Stimulated activated CD4-positive, alpha-beta T cell treated with anti-CD3 and anti-CD28 coated beads, TNF-alpha, amount 100 ng/mL, for 48 hours (primary cell): ENCODE data around the gene DNM3.

ENCODE experiments used
- DNase-seq, 3 donors: peaks; one replicate each; pipeline ENCODE4 v3.0.0-alpha.2; 2020; ENCODE audit warnings: low read depth in 3 of 3

Gene DNM3

GRCh38 chr1:171919891-171920887 is 78.9 kb downstream of the DNM3 start:
- no peak for DNase-seq

DNA sequence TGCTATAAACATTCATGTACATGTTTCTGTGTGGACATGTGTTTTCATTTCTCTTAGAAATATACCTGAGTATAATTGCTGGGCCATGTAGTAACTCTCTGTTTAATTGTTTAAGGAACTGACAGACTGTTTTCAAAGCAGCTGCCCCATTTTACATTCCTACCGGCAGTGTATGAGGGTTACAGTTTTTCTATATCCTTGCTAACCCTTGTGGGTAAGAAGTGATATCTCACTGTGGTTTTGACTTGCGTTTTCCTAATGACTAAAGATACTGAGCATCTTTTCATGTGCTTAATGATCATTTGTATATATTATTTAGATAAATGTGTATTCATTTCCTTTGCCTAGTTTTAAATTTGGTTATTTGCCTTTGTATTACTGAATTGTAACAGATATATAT is 81.7 kb downstream of the DNM3 start:
- DNase-seq, result no peak

GRCh38 chr1:171929121-171929520 is 87.8 kb downstream of the DNM3 start:
- no peak for DNase-seq

- no peak for DNase-seq
These were observed 90.5 kb downstream of the DNM3 start for GRCh38 chr1:171931752-171932151.

DNA sequence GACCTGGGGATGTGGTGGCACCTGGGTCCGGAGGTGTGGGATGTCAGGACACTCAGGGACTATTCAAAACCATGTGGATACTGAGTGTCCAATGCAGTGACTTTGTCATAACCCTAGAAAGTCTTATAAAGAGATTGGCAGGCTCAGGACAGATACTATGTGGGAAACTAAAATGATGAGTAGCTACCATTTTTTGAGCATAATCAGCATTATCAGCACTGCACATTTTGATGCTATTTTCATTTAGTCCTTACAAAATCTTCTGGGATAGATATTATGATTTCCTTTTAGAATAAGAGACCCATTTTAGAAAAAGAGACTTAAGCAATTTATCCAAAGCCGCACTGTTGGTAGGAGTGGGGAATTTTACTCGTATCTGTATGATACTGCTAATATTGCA is 93.4 kb downstream of the DNM3 start:
- DNase-seq, result no peak

- DNase-seq, result no peak
These were observed 93.8 kb downstream of the DNM3 start for GRCh38 chr1:171935086-171935485.

GRCh38 chr1:171935664-171936063 is 94.4 kb downstream of the DNM3 start:
- DNase-seq, result no peak

- no peak for DNase-seq
These were observed 96.6 kb downstream of the DNM3 start for GRCh38 chr1:171937938-171938337.

GRCh38 chr1:171939740-171940139 is 98.4 kb downstream of the DNM3 start:
- no peak for DNase-seq

DNA sequence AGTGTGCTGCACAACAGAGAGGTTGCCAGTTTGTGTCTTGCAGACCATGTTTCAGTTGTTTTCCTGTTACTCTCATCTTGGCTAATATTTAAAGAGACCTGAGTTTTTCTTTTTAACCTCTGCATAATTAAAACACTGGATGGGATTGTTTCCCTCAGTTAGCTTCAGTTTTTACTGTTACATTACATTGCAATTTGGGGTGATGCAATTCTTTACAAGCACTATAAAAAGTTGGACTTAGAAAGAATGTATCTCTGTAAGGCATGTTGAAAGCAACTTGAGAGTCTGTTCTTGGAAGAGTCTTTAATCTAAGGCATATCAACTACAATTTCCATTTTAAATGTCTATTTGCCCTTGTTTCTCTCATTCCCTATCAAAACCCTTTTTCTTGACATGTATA is 99.1 kb downstream of the DNM3 start:
- DNase-seq, result no peak

DNA sequence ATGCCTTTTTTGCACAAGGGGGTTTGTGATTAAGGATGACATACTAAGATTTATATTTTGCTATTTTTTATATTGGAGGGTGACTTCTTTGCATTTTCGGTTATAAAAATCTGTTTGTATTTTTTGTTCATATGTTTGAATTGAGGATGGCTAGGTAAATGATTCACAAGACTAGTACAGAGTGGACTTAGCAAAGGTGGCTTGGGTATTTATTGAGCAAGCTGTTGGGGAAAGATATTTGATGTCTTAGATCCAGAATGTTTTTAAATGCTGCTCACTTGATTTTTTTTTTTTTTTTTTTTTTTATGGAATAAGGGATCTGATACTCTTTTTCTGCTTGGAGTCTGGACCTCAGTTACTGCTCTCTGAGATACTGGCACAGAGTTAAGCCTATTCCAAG is 100.6 kb downstream of the DNM3 start:
- no peak for DNase-seq

GRCh38 chr1:171943973-171944561 is 102.8 kb downstream of the DNM3 start:
- DNase-seq, result no peak

DNA sequence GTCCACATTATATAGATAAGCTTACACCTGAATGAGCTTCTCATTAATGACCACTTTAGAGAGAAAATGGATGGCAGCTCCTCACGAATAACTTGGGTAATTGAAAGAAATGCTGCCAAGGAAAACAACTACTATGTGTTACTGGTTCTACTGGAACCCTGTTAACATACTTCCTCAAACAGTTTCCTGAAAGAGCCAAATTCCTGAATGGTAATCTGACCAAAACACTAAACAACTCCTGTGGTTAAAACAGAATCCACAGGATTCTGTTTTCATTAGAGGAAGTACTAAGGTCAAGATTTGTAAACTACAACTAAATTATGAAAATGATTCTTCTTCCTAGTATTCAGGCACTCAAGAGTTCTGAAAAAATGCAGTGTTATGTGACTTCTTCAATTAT is 107.2 kb downstream of the DNM3 start:
- DNase-seq, result no peak

DNA sequence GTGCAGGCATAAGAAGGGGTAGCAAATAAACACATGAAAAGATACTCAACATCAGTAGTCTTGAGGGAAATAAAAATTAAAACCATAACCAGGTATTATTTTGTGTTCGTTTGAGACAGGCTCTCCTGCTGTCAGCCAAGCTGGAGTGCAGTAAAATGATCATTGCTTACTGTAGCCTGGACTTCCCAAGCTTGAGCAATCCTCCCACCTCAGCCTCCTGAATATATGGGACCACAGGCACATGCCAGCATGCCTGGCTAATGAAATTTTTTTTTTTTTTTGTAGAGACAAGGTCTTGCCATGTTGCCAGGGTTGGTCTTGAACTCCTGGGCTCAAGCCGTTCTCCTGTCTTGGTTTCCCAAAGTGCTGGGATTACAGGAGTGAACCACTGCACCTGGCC is 108.0 kb downstream of the DNM3 start:
- DNase-seq, result no peak

DNA sequence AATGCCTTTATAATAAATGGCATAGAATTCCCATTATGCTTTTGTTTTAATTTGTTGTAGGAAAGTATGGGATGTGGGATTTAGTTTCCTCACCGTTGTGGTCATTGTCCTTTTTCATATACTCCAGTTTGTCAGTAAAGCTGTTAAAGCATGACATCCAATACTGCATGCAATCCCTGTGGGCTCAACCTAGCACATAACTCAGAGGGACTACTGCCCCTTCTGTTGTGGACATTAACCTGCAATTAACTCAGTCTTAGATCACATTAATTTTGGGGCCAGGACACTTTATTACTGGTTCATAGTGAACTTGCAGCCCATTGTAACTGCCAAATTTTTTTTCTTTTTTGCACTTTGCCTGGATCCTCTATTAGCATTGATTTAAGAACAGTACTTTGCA is 112.5 kb downstream of the DNM3 start:
- DNase-seq, result no peak

- DNase-seq, result no peak
These were observed 113.1 kb downstream of the DNM3 start for GRCh38 chr1:171954361-171954760.

- DNase-seq, result no peak
These were observed 120.6 kb downstream of the DNM3 start for GRCh38 chr1:171961861-171962260.

DNA sequence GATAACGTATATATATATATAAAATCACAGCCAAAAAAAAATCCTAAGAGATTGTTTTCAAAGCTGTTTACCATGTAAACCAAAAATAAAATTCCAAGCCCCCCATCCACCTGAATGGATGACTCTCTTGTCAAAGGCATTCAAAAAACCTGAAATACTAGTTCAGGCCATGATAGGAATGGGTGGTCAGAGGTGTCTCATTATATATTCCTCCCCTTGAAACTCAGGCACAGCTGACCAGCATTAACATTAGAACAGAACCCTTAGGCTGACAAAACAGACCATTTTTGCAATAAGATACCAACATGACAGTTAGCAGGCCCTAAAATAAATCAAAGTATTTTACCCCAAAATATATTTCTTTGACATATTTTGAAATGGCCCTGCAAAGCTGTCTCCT is 122.5 kb downstream of the DNM3 start:
- DNase-seq, result no peak

GRCh38 chr1:171965777-171966176 is 124.5 kb downstream of the DNM3 start:
- DNase-seq, result no peak

DNA sequence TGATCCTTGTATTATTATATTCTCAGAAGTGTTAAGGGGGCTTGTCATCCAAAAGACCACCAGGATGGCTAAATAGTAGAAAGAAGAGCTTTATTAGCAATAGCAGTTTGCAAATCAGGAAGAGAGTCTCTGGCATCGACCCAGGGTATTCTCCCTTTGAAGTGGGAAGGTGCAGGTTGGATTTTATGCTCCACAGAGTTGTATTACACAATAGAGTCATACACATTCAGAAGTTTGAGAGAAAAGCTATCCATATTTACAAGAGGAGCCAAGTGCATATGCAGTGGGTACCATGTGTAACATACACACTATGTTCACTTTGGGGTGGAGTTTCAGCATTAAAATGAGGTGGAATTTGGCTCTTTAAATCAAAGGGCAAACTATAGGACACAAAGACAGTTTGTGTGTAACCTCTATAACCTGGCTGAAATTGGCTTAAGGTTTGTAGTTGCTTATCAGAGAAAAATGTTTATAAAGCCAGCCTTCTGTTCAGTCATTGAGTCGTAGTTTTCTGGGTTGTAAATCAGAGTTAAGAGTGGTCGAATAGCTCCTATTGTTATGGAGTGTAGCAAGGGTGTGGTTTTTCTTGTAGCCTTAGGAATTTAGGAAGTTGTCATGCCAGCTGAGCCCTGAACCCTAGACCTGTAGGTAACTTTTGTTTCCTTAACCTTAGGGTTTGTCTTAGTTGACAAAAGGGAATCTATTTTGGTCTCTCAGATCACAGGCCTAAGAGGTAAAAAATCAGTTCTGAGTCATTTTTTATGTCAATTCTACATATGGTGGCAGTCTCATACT is 125.3 kb downstream of the DNM3 start:
- DNase-seq, result no peak

- no peak for DNase-seq
These were observed 127.9 kb downstream of the DNM3 start for GRCh38 chr1:171969226-171969625.

DNA sequence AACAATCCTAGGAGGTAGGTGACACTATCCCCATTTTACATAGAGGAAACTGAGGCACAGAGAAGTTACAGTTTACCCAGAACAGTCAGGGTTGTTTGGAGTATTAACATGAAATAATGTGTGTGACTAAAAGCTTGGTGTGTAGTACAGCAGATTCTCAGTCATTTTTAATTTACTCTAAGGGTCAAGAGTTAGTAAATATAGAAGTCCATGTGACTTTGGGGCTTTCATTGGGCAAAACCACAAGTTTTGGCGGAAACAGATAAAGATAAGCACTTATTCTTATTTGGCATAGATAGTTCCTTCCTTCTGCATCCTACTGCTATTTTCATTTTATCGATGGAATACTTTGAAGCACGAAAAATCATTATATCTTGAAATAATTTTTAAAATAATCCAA is 128.5 kb downstream of the DNM3 start:
- no peak for DNase-seq
